SH-SY5Y (cell line): Measurements from ENCODE around the gene DZANK1.

Experiments
- GATA2 ChIP-seq: IDR thresholded peaks from 2 replicates; pipeline ENCODE4 v1.6.1; 2011; ENCODE audit warnings: mild to moderate bottlenecking, low read depth, low read length
- GATA3 ChIP-seq: IDR thresholded peaks from 2 replicates; pipeline ENCODE4 v1.6.1; 2011; ENCODE audit warnings: low read depth, mild to moderate bottlenecking, low read length, moderate library complexity

GRCh38 chr20:18364768-18365167, 102.1 kb downstream of the DZANK1 start:
- TF ChIP-seq GATA3 (no peak), GATA2 (no peak)
